Keratinocyte (primary cell): ENCODE data around the gene UBLCP1.

Experiments used
- CTCF ChIP-seq, 3 experiments: IDR thresholded peaks in 1 of 3; conservative IDR thresholded peaks in 1 of 3; optimal IDR thresholded peaks in 1 of 3; 2 replicates in 2 of 3; 3 replicates in 1 of 3; pipeline versions ENCODE3 to v1.5.1; 2011; ENCODE audit warnings: low read length in 3 of 3, mild to moderate bottlenecking in 3 of 3, moderate library complexity in 2 of 3, control low read depth in 1 of 3, inconsistent platforms in 1 of 3; ENCODE audit not compliant: insufficient read depth in 2 of 3; ENCODE audit errors: extremely low read depth in 1 of 3
- EZH2 ChIP-seq: IDR thresholded peaks from one replicate; pipeline ENCODE4 v1.6.1; 2012; ENCODE audit warnings: inconsistent platforms, mild to moderate bottlenecking, low read length, moderate library complexity

DNA sequence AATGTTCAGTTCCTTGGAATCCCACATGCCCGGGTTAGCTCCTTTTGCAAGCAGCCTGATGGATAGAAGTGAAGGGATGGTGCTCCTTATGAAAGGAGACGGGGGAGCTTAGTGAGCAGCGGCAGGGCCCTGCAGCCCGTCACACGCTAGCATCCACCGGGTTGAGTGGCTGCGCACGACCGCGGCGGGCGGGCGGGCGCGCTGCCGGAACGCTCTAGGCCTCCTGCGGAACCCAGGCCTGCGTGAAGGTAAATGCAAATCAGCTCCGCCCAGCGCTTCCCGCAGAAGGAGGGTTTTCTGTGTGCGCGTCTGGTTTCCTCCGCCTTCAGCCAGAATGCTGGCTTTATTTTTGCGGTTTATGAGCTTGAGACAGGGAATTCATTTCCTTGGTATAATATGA is 47.4 kb downstream of the UBLCP1 start:
- TF ChIP-seq EZH2 (no peak), CTCF (optimal IDR thresholded peaks at IDR 0.05 in 1 of 3, IDR thresholded peaks at IDR 0.05 in 1 of 3, conservative IDR thresholded peaks at IDR 0.05 in 1 of 3; ENCODE audit: extremely low read depth in 1 of 3, insufficient read depth in 2 of 3, low read length in 3 of 3) (no peak)
